T-cell (primary cell): ENCODE data around the gene POLR2A. TPM values are rescaled to one million over a fixed set of nuclear protein-coding genes. Genes with fewer than 3 reads are reported as not detected.
"Not testable (repeated sequence)": the region's sequence is repeated elsewhere in the genome, so short reads cannot be mapped to it uniquely, and the experiment has no call there.

Source experiments
- ATAC-seq, 4 experiments: fragments of 200-7000 bp in 3 of 4; fragments of 150-1000 bp in 1 of 4; cut with Tn5 transposase; replicated peaks in 1 of 4; 1 replicate in 3 of 4; 2 replicates in 1 of 4; pipeline ENCODE4 v1.10.0; 2021; ENCODE audit warnings: moderate library complexity in 3 of 4, mild to moderate bottlenecking in 2 of 4, moderate number of reproducible peaks in 1 of 4
- CTCF ChIA-PET, 2 donors: fragments of 300-600 bp; sonication (Branson Sonifier 250); formaldehyde crosslinking; loops; one replicate each; lab custom pipeline; 2022; ENCODE audit warnings: antibody characterized with exemption in 2 of 2; lab: Charles Lee
- POLR2A ChIA-PET, 2 donors: fragments of 300-600 bp; sonication (Branson Sonifier 250); formaldehyde crosslinking; loops; one replicate each; lab custom pipeline; 2022; ENCODE audit warnings: antibody characterized with exemption in 2 of 2; lab: Charles Lee
- DNase-seq, 35 experiments: peaks; one replicate each; pipeline versions ENCODE4 v3.0.0 to v3.0.0-alpha.2; 2013 to 2023
- H3K27ac ChIP-seq: one replicate; pipeline ENCODE4 v1.5.1; 2013; ENCODE audit warnings: low read length
- H3K27me3 ChIP-seq, 2 experiments: replicated peaks in 1 of 2; 1 replicate in 1 of 2; 2 replicates in 1 of 2; pipeline versions ENCODE4 v1.6.1 to v1.7.0; 2013; ENCODE audit warnings: low read length in 1 of 2, mixed read lengths in 1 of 2; ENCODE audit not compliant: control insufficient read depth in 2 of 2, insufficient read depth in 2 of 2; ENCODE audit errors: extremely low read depth in 1 of 2
- H3K36me3 ChIP-seq, 2 donors: 1 replicate in 1 of 2; 2 replicates in 1 of 2; pipeline versions ENCODE4 v1.6.1 to v1.7.0; 2013; ENCODE audit warnings: low read length in 1 of 2; ENCODE audit not compliant: control insufficient read depth in 2 of 2, insufficient read depth in 1 of 2; ENCODE audit errors: extremely low read depth in 1 of 2
- H3K4me1 ChIP-seq, 2 experiments: 1 replicate in 1 of 2; 2 replicates in 1 of 2; pipeline versions ENCODE4 v1.6.1 to v1.7.0; 2013; ENCODE audit warnings: low read length in 2 of 2, mixed read lengths in 1 of 2; ENCODE audit not compliant: insufficient read depth in 2 of 2, control insufficient read depth in 1 of 2; ENCODE audit errors: extremely low read depth in 1 of 2
- H3K4me3 ChIP-seq, 2 donors: 1 replicate in 1 of 2; 2 replicates in 1 of 2; pipeline versions ENCODE4 v1.5.1 to v1.7.0; 2013; ENCODE audit warnings: mild to moderate bottlenecking in 2 of 2, low read length in 1 of 2, moderate library complexity in 1 of 2; ENCODE audit not compliant: control insufficient read depth in 1 of 2; ENCODE audit errors: extremely low read depth in 1 of 2
- H3K9me3 ChIP-seq: 2 replicates; pipeline ENCODE4 v1.7.0; 2013
- H3K27ac Mint-ChIP-seq, 2 donors: one replicate each; pipeline ENCODE4 v1.8.0; 2020 to 2021; ENCODE audit warnings: mild to moderate bottlenecking in 2 of 2, mixed read lengths in 2 of 2
- H3K27me3 Mint-ChIP-seq, 2 donors: one replicate each; pipeline ENCODE4 v1.8.0; 2021 to 2022; ENCODE audit warnings: mixed read lengths in 2 of 2
- H3K36me3 Mint-ChIP-seq: one replicate; pipeline ENCODE4 v1.8.0; 2021; ENCODE audit warnings: mixed read lengths
- H3K4me1 Mint-ChIP-seq, 3 donors: one replicate each; pipeline ENCODE4 v1.8.0; 2020 to 2022; ENCODE audit warnings: mixed read lengths in 3 of 3, mild to moderate bottlenecking in 1 of 3
- H3K4me3 Mint-ChIP-seq, 3 donors: one replicate each; pipeline ENCODE4 v1.8.0; 2020 to 2022; ENCODE audit warnings: mild to moderate bottlenecking in 3 of 3, mixed read lengths in 3 of 3, moderate library complexity in 3 of 3
- H3K9me3 Mint-ChIP-seq, 3 donors: one replicate each; pipeline ENCODE4 v1.8.0; 2020 to 2022; ENCODE audit warnings: mixed read lengths in 3 of 3
- WGBS: methylation state at CpG from one replicate; pipeline ENCODE4 v1.1.5; 2013; ENCODE audit warnings: missing lambda C conversion rate; ENCODE audit not compliant: insufficient coverage; 5-methylcytosine and 5-hydroxymethylcytosine counted together
- total RNA-seq, 35 experiments: library from RNA in 6 of 35; stranded (reverse) in 6 of 35; fragments of 120-200 nt in 1 of 35; gene quantifications; one replicate each; pipeline versions ENCODE4 v1.2.1 to v1.2.4 and lab custom pipeline; 2013 to 2026

POLR2A gene
- total RNA-seq, 5 donors from 2014 or later (not counting 1 experiment from before 2014, with no cell fraction given) = 198 to 444 (median 212) TPM

- Mint-ChIP-seq H3K4me1 (peaks cover 25 to 41% (median 40%) of the 10 kb centered on the region in 3 donors), H3K4me3 (no peak overlapping the region), H3K27me3 (no peaks in the 10 kb centered on the region), H3K9me3 (no peaks in the 10 kb centered on the region), H3K27ac (no peak overlapping the region), H3K36me3 (peaks cover 10% of the 10 kb centered on the region)
- H3K27ac ChIP-seq = no peak overlapping the region
- no peaks in the 10 kb centered on the region for H3K27me3 ChIP-seq
- ATAC-seq (no peak), DNase-seq (no peak)
- WGBS = 86% methylated on average over 8 of the region's 12 CpGs
- peaks cover 5 to 35% of the 10 kb centered on the region in 2 donors for H3K36me3 ChIP-seq
- H3K9me3 ChIP-seq = no peaks in the 10 kb centered on the region
- H3K4me1 ChIP-seq = peaks cover 15 to 32% of the 10 kb centered on the region in 2 experiments
- CTCF ChIA-PET = no interaction called here
- H3K4me3 ChIP-seq = no peak overlapping the region
- POLR2A ChIA-PET = no interaction called here
These were observed 15.3 kb upstream of the POLR2A start for GRCh38 chr17:7468804-7469389.

GRCh38 chr17:7469843-7470242 is 14.3 kb upstream of the POLR2A start:
- H3K27me3 ChIP-seq, H3K36me3 Mint-ChIP-seq, H3K4me3 ChIP-seq, H3K27ac Mint-ChIP-seq, ATAC-seq, CTCF ChIA-PET, H3K27me3 Mint-ChIP-seq, H3K9me3 Mint-ChIP-seq, H3K4me3 Mint-ChIP-seq, DNase-seq, H3K27ac ChIP-seq, H3K9me3 ChIP-seq: not testable (repeated sequence)
- WGBS = 90% methylated on average over 4 of the region's 12 CpGs
- POLR2A ChIA-PET = interaction anchor here in 1 of 2 donors (0.6 kb wide), 1 partner anchor 114 kb away, joined by 5 read pairs; the partner anchor contains the start of gene MPDU1
- peaks cover 25 to 49% (median 46%) of the 10 kb centered on the region in 3 donors for H3K4me1 Mint-ChIP-seq
- H3K4me1 ChIP-seq = peaks cover 15 to 37% of the 10 kb centered on the region in 2 experiments
- H3K36me3 ChIP-seq = peaks cover 5 to 30% of the 10 kb centered on the region in 2 donors

GRCh38 chr17:7470457-7470973 is 13.7 kb upstream of the POLR2A start:
- ATAC-seq, H3K9me3 Mint-ChIP-seq, H3K4me3 ChIP-seq, H3K27ac ChIP-seq, H3K4me3 Mint-ChIP-seq, H3K27me3 ChIP-seq, CTCF ChIA-PET, H3K36me3 Mint-ChIP-seq, H3K27ac Mint-ChIP-seq, H3K27me3 Mint-ChIP-seq, H3K9me3 ChIP-seq, DNase-seq: not testable (repeated sequence)
- Histone ChIP-seq H3K36me3 (peaks cover 5 to 26% of the 10 kb centered on the region in 2 donors), H3K4me1 (peaks cover 15 to 40% of the 10 kb centered on the region in 2 experiments)
- POLR2A ChIA-PET = interaction anchor here (0.6 to 1.0 kb wide), 4 partner anchors 30 to 253 kb away, joined by 3 to 7 read pairs (median 4); partner anchors contain the start of gene MPDU1 (in 1 of the 2)
- WGBS = 100% methylated on average over 4 of the region's 8 CpGs
- peaks cover 25 to 51% (median 49%) of the 10 kb centered on the region in 3 donors for H3K4me1 Mint-ChIP-seq

GRCh38 chr17:7471729-7472128 is 12.4 kb upstream of the POLR2A start:
- Mint-ChIP-seq H3K4me1 (peaks cover 35 to 63% (median 61%) of the 10 kb centered on the region in 3 donors), H3K27ac (peak overlapping the region; percentile 68 to 82), H3K36me3 (peaks cover 4% of the 10 kb centered on the region), H3K4me3 (peak overlapping the region in 1 of 3 donors; percentile 22), H3K9me3 (no peaks in the 10 kb centered on the region), H3K27me3 (no peaks in the 10 kb centered on the region)
- Histone ChIP-seq H3K27me3 (no peaks in the 10 kb centered on the region), H3K4me3 (no peak overlapping the region), H3K9me3 (no peaks in the 10 kb centered on the region), H3K27ac (no peak overlapping the region), H3K36me3 (peaks cover 5 to 16% of the 10 kb centered on the region in 2 donors), H3K4me1 (peaks cover 18 to 49% of the 10 kb centered on the region in 2 experiments)
- no peak for DNase-seq
- peak in 1 of 4 experiments; percentile 32 for ATAC-seq
- ChIA-PET POLR2A (interaction anchor here in 1 of 2 donors (0.7 kb wide), 1 partner anchor 11 kb away, joined by 5 read pairs; no protein-coding TSS in a partner anchor), CTCF (interaction anchor here in 1 of 2 donors (0.6 kb wide), 1 partner anchor 23 kb away, joined by 3 read pairs; no protein-coding TSS in a partner anchor)
- 66% methylated on average over 2 of the region's 2 CpGs for whole genome bisulfite sequencing

- H3K4me3 Mint-ChIP-seq, H3K27me3 Mint-ChIP-seq, H3K27me3 ChIP-seq, H3K4me3 ChIP-seq, DNase-seq, H3K9me3 Mint-ChIP-seq, POLR2A ChIA-PET, H3K36me3 Mint-ChIP-seq, H3K36me3 ChIP-seq, ATAC-seq, H3K27ac ChIP-seq, H3K9me3 ChIP-seq: not testable (repeated sequence)
- 98% methylated on average over 6 of the region's 8 CpGs for WGBS
- H3K4me1 Mint-ChIP-seq = peaks cover 48 to 72% (median 71%) of the 10 kb centered on the region in 3 donors
- CTCF ChIA-PET = interaction anchor here in 1 of 2 donors (0.9 kb wide), 1 partner anchor 13 kb away, joined by 3 read pairs; no protein-coding TSS in a partner anchor
- peaks cover 23 to 59% of the 10 kb centered on the region in 2 experiments for H3K4me1 ChIP-seq
- H3K27ac Mint-ChIP-seq = peak overlapping the region in 1 of 2 donors; percentile 22
These were observed 9.4 kb upstream of the POLR2A start for GRCh38 chr17:7474767-7475166.

- H3K4me1 ChIP-seq = peaks cover 24 to 70% of the 10 kb centered on the region in 2 experiments
- H3K27me3 ChIP-seq = no peaks in the 10 kb centered on the region
- DNase-seq = peak in 6 of 35 experiments; percentile 16 to 41 (median 30)
- ChIA-PET CTCF (interaction anchor here (0.6 to 0.9 kb wide), 4 partner anchors 12 to 211 kb away, joined by 3 to 4 read pairs (median 3); partner anchors contain the start of gene TP53 (in 1 of the 2)), POLR2A (interaction anchor here (0.5 to 0.8 kb wide), 4 partner anchors 11 to 93 kb away, joined by 3 to 5 read pairs (median 4); no protein-coding TSS in a partner anchor)
- H3K9me3 Mint-ChIP-seq = no peaks in the 10 kb centered on the region
- H3K27ac Mint-ChIP-seq = peak overlapping the region; percentile 89 to 96
- H3K9me3 ChIP-seq = no peaks in the 10 kb centered on the region
- 79% methylated on average over 11 of the region's 15 CpGs for WGBS
- peaks cover 56 to 77% (median 76%) of the 10 kb centered on the region in 3 donors for H3K4me1 Mint-ChIP-seq
- H3K36me3 Mint-ChIP-seq = no peaks in the 10 kb centered on the region
- H3K4me3 ChIP-seq = no peak overlapping the region
- peak overlapping the region in 2 of 3 donors; percentile 92 to 96 for H3K4me3 Mint-ChIP-seq
- no peaks in the 10 kb centered on the region for H3K27me3 Mint-ChIP-seq
- H3K36me3 ChIP-seq = peaks cover 0 to 3% of the 10 kb centered on the region in 2 donors
- H3K27ac ChIP-seq = peak overlapping the region; percentile 53
- no peak for ATAC-seq
These were observed 8.3 kb upstream of the POLR2A start for GRCh38 chr17:7475764-7476422.
